SU-DHL-6 (cell line): ENCODE data around the gene HSPA5.

Experiments used
- CTCF ChIP-seq: fragments of 200-600 bp; sonication (generic); IDR thresholded peaks from one replicate; pipeline ENCODE4 v1.5.1; 2017; ENCODE audit warnings: antibody characterized with exemption, mild to moderate bottlenecking, low read length, moderate library complexity; ENCODE audit not compliant: insufficient read depth, poor library complexity, severe bottlenecking
- EZH2phosphoT487 ChIP-seq: fragments of 200-600 bp; sonication (generic), shearing (Covaris generic); conservative IDR thresholded peaks from 2 replicates; pipeline ENCODE4 v1.6.1; 2018; ENCODE audit warnings: mild to moderate bottlenecking, antibody characterized with exemption, low read length, moderate library complexity, mixed read lengths

DNA sequence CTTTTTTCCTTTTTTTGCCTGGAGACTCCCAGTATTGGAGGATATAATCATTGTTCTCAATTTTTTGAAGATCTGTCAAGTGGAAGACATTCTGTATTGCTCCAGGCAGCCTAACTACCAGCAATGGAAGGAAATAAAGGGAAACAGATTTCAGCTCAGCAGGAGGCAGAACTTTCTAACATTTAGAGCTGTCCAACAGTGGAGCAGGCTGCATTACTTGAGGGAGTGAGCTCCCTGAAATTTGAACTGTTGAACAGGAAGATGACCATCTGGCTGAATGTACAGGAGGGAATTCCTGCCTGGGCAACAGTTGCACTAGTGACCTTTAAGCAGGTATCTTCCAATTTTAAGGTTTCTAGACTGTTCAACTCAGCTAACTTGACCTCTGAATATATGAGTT is 19.4 kb upstream of the HSPA5 start:
- TF ChIP-seq CTCF (no peak), EZH2phosphoT487 (no peak)
